Osteocyte (in vitro differentiated cells): ENCODE measurements around the gene CNGA1. TPM values are rescaled to one million over a fixed set of nuclear protein-coding genes. Genes with fewer than 3 reads are reported as not detected.

Experiments used
- DNase-seq: peaks from one replicate; pipeline ENCODE4 v3.0.0; 2021; ENCODE audit warnings: mixed read lengths; ENCODE audit not compliant: unreplicated experiment; ENCODE audit errors: extremely low spot score
- H3K27ac Mint-ChIP-seq: one replicate; pipeline ENCODE4 v1.8.0; 2021; ENCODE audit warnings: mild to moderate bottlenecking, mixed read lengths; ENCODE audit not compliant: unreplicated experiment
- H3K27me3 Mint-ChIP-seq: one replicate; pipeline ENCODE4 v1.8.0; 2021; ENCODE audit warnings: mixed read lengths; ENCODE audit not compliant: unreplicated experiment
- H3K36me3 Mint-ChIP-seq: one replicate; pipeline ENCODE4 v1.8.0; 2021; ENCODE audit warnings: mixed read lengths; ENCODE audit not compliant: unreplicated experiment
- H3K4me1 Mint-ChIP-seq: one replicate; pipeline ENCODE4 v1.8.0; 2021; ENCODE audit warnings: mixed read lengths; ENCODE audit not compliant: unreplicated experiment
- H3K4me3 Mint-ChIP-seq: one replicate; pipeline ENCODE4 v1.8.0; 2021; ENCODE audit warnings: mild to moderate bottlenecking, moderate library complexity, mixed read lengths; ENCODE audit not compliant: unreplicated experiment
- H3K9me3 Mint-ChIP-seq: one replicate; pipeline ENCODE4 v1.8.0; 2021; ENCODE audit warnings: mixed read lengths; ENCODE audit not compliant: unreplicated experiment
- total RNA-seq: library from RNA; stranded (reverse); gene quantifications from 2 replicates; pipeline ENCODE4 v1.2.1, GENCODE V29; 2021
- TF ChIP-seq, protein P1 (sequence below): fragments of 200-600 bp; sonication (generic); IDR thresholded peaks from 2 replicates; pipeline ENCODE4 v1.5.0; 2021; ENCODE audit warnings: antibody characterized with exemption, mild to moderate bottlenecking, moderate library complexity

Gene CNGA1
- total RNA-seq, 1 donor from 2014 or later, result not detected

DNA sequence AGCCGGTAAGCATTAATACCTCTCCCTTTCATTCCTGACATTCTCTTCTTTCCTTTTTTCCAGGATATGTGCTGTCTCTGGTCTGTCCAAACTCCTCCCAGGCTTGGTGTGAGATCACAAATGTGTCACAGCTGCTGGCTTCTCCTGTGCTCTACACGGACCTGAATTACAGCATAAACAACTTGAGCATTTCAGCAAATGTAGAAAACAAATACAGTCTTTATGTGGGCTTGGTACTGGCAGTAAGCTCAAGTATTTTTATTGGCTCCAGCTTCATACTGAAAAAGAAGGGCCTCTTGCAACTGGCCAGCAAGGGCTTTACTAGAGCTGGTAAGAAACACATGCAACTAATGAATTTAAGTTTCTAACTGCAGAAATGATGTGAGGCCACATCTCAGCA lies 8.5 kb upstream of the CNGA1 start:
- no peaks in the 10 kb centered on the region for H3K9me3 Mint-ChIP-seq
- H3K4me1 Mint-ChIP-seq, result no peaks in the 10 kb centered on the region
- no peak overlapping the region for H3K4me3 Mint-ChIP-seq
- DNase-seq, result no peak
- H3K27me3 Mint-ChIP-seq, result peaks cover 29% of the 10 kb centered on the region
- H3K27ac Mint-ChIP-seq, result no peak overlapping the region
- TF ChIP-seq, protein P1, sequence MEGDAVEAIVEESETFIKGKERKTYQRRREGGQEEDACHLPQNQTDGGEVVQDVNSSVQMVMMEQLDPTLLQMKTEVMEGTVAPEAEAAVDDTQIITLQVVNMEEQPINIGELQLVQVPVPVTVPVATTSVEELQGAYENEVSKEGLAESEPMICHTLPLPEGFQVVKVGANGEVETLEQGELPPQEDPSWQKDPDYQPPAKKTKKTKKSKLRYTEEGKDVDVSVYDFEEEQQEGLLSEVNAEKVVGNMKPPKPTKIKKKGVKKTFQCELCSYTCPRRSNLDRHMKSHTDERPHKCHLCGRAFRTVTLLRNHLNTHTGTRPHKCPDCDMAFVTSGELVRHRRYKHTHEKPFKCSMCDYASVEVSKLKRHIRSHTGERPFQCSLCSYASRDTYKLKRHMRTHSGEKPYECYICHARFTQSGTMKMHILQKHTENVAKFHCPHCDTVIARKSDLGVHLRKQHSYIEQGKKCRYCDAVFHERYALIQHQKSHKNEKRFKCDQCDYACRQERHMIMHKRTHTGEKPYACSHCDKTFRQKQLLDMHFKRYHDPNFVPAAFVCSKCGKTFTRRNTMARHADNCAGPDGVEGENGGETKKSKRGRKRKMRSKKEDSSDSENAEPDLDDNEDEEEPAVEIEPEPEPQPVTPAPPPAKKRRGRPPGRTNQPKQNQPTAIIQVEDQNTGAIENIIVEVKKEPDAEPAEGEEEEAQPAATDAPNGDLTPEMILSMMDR, result no peak
- H3K36me3 Mint-ChIP-seq, result no peaks in the 10 kb centered on the region

DNA sequence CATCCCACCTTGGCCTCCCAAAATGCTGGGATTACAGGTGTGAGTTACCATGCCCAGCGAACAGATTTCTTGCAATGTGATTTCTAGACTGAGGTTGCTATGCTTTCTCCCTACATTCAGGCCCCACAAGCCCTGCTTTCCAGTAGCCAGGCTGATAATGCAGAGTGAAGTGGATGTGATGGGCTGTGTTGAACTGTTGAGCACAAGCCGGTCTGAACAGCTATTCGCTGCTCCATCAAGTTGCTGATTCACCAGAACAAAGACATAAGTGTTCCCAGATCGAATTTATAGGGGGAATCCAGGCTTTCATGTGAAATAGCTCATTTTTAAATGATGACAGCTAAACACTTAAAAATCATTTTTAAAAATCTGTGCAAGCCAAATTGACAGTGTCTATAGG lies 8.0 kb upstream of the CNGA1 start:
- Mint-ChIP-seq H3K4me1 (no peaks in the 10 kb centered on the region), H3K27ac (no peak overlapping the region), H3K36me3 (no peaks in the 10 kb centered on the region), H3K27me3 (peaks cover 32% of the 10 kb centered on the region), H3K9me3 (no peaks in the 10 kb centered on the region), H3K4me3 (no peak overlapping the region)
- DNase-seq, result no peak
- TF ChIP-seq, protein P1, result no peak

DNA sequence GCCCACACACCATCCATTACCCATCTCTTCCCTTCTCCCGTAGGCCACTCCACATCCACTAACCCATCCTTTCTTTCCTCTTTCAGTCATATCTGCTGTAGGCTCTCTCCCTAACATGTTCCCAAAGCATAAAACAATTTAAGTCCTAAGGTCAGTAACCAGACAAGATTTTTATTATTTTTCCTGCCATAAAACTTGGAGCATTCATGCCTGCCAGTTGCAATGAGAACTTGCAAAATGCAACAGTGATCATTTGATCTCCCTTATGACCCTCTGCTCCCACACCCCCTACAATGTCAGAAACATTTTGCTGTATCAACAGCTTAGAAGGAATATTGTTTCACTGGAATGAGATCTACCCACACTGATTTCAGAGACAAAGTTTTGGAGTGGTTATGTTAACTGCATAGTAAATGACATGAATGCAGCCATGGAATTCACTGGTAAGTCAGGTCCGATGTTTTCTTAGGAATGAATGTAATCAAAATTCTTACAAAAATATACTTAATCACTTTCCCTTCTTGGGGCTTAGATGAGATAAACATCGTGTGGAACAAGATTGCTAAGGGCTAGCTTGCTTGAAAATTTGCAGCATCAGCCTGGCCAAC lies 5.8 kb upstream of the CNGA1 start:
- Mint-ChIP-seq H3K27me3 (peaks cover 42% of the 10 kb centered on the region), H3K9me3 (no peaks in the 10 kb centered on the region), H3K36me3 (no peaks in the 10 kb centered on the region), H3K27ac (no peak overlapping the region), H3K4me3 (no peak overlapping the region), H3K4me1 (peaks cover 2% of the 10 kb centered on the region)
- TF ChIP-seq, protein P1, result no peak
- DNase-seq, result no peak

DNA sequence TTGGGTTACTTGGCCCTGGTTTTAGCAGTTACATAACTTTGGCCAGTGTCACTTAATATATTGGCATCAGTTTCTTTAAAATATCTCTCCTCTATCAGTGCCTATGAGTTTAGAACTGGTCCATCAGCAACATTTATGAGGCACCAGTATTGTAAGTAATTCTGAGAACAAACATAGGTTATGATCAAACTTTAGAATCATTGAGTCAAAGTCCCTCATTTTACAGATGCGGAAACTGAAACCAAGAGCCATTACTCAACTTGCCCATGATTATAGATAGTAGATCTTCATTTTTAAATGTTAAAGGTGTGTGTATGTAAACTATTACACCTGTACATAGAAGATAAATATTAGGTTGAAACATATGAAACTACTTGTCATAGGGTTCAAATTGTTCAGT lies 4.6 kb upstream of the CNGA1 start:
- Mint-ChIP-seq H3K27me3 (peaks cover 43% of the 10 kb centered on the region), H3K4me3 (no peak overlapping the region), H3K27ac (no peak overlapping the region), H3K9me3 (no peaks in the 10 kb centered on the region), H3K36me3 (no peaks in the 10 kb centered on the region), H3K4me1 (peaks cover 9% of the 10 kb centered on the region)
- TF ChIP-seq, protein P1, result no peak
- DNase-seq, result no peak

DNA sequence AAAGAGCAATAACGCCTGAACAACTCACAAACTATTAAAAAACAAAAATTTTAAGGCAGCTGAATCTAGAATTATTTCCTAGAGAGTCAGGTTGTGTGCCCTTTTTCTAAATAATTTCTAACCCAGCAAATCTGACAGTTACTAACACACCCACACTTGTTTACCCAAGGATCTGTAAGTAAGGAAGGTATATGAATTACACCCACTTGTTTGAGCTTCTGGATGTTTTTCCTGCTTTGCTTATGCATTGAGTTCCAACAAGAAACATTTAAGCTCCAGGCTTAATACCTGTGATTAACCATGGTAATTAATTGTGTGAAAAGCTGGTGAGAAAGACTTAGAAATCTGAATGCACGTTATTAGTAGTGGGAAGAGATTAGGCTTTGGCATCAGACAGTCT lies 1.6 kb upstream of the CNGA1 start:
- Mint-ChIP-seq H3K4me3 (no peak overlapping the region), H3K27me3 (peaks cover 48% of the 10 kb centered on the region), H3K36me3 (no peaks in the 10 kb centered on the region), H3K27ac (no peak overlapping the region), H3K9me3 (no peaks in the 10 kb centered on the region), H3K4me1 (peaks cover 11% of the 10 kb centered on the region)
- TF ChIP-seq, protein P1, result no peak
- DNase-seq, result no peak
